Fibroblast of pulmonary artery (primary cell): ENCODE data around the gene GPR151.
A peak's percentile ranks its signal among the peaks of the same experiment; 100 is the strongest.

ENCODE experiments used
- DNase-seq: peaks from one replicate; pipeline ENCODE4 v3.0.0-alpha.2; 2010; ENCODE audit warnings: low read depth
- H3K4me3 ChIP-seq: replicated peaks from 2 replicates; pipeline ENCODE4 v1.5.1; 2011; ENCODE audit warnings: low read depth, mild to moderate bottlenecking, control low read depth, low read length, moderate library complexity
- TF ChIP-seq, protein P1 (sequence below): IDR thresholded peaks from 2 replicates; pipeline ENCODE4 v1.5.1; 2011; ENCODE audit warnings: mild to moderate bottlenecking, control low read depth, low read length, inconsistent platforms; ENCODE audit errors: missing control alignments

Gene GPR151

DNA sequence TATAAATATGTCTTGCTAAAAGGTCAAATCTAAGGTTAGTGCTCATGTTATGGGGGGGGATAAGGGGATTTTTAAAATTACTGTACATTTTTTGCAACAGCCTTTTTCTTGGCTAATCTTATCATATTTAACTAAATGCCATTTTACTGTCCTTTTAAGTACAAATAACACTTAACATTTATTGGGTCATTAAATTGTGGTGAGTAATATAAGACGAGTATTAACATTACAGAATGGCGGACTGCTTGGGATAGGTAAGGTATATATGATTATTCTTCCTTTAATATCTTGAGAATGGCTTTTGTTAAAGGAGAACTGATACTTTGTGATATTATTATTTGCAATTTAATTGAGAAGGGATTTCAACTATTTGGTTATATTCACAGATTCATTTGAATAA is 33.2 kb downstream of the GPR151 start:
- no peak overlapping the region for H3K4me3 ChIP-seq
- TF ChIP-seq, protein P1, sequence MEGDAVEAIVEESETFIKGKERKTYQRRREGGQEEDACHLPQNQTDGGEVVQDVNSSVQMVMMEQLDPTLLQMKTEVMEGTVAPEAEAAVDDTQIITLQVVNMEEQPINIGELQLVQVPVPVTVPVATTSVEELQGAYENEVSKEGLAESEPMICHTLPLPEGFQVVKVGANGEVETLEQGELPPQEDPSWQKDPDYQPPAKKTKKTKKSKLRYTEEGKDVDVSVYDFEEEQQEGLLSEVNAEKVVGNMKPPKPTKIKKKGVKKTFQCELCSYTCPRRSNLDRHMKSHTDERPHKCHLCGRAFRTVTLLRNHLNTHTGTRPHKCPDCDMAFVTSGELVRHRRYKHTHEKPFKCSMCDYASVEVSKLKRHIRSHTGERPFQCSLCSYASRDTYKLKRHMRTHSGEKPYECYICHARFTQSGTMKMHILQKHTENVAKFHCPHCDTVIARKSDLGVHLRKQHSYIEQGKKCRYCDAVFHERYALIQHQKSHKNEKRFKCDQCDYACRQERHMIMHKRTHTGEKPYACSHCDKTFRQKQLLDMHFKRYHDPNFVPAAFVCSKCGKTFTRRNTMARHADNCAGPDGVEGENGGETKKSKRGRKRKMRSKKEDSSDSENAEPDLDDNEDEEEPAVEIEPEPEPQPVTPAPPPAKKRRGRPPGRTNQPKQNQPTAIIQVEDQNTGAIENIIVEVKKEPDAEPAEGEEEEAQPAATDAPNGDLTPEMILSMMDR: no peak
- no peak for DNase-seq

DNA sequence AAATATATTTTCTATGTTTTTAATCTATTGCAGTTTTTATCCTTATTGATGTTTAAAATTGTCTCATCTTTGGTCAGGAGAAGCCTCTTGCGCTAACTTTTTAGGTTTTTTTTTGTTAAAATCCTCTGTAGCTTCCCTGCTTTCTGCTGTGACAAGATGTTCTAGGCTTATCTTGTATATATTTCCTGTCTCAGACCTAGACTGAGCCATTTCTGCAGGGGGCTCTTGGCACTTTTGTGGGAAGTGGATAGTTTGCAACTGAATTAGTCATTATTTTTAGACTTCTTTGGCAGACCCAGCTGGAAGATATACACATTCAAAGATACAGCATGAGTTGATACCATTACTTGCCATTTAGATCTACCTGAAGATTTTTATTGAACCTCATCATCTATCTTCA is 40.1 kb downstream of the GPR151 start:
- TF ChIP-seq, protein P1: no peak
- no peak overlapping the region for H3K4me3 ChIP-seq
- DNase-seq: peak; percentile 39

DNA sequence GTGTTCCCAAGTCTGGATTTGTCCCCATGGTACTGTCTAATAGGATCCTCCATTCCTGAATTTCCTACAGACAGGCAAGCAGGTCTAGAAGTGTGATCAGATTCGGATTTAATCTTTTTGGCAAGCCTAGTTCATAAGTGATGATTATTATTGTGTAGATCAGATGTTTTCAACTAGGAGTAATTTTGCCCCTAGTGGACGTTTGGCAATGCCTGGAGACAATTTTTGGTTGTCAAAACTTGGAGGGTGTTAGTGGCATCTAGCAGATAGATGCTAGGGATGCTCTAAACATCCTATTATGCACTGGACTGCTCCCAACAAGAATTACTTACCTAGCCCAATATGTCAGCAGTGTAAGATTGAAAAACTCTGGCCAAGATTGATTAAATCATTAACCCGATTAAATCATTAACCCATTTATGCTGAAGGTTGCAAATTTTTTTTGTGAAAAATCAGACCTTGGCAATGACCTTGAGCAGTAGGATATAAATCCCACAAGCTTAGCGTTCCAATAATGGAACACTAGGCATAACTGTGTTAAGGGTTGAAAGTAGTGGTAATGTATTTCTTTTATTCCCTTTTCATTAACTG is 40.7 kb downstream of the GPR151 start:
- peak; percentile 7 for DNase-seq
- TF ChIP-seq, protein P1: peak; percentile 49
- H3K4me3 ChIP-seq: no peak overlapping the region

DNA sequence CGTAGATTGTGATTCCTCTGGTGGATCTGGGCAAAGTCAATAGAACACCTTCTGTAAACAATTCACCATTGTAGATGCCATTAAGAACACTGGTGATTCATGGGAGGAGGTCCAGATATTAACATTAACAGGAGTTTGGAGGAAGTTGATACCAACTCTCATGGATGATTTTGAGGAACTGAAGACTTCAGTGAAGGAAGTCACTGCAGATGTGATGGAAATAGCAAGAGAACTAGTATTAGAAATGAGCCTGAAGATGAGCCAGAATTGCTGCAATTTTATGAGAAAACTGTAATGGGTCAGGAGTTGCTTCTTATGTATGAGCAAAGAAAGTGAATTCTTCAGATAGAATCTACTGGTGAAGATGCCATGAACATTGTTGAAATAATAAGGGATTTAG is 41.9 kb downstream of the GPR151 start:
- no peak for DNase-seq
- TF ChIP-seq, protein P1: no peak
- H3K4me3 ChIP-seq: no peak overlapping the region

DNA sequence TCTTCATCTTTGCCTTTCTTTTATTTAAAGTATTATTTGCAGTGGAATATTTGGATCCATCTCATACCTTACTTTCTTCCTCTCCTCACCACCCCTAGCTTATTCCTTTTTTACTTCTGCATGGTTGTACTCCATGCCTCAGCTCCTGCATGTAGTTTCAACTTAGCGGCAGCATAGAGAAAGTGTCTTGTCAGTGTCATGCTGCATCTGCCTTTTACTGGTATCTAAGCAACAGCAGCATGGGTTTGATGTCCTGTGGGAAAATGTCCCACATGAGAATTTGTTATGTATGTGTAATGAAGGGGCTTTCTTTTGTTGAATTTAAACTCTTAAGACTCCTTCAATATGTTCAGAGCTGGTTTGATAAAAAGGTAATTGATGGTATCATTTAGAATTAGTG is 48.2 kb downstream of the GPR151 start:
- TF ChIP-seq, protein P1: no peak
- H3K4me3 ChIP-seq: no peak overlapping the region
- no peak for DNase-seq

DNA sequence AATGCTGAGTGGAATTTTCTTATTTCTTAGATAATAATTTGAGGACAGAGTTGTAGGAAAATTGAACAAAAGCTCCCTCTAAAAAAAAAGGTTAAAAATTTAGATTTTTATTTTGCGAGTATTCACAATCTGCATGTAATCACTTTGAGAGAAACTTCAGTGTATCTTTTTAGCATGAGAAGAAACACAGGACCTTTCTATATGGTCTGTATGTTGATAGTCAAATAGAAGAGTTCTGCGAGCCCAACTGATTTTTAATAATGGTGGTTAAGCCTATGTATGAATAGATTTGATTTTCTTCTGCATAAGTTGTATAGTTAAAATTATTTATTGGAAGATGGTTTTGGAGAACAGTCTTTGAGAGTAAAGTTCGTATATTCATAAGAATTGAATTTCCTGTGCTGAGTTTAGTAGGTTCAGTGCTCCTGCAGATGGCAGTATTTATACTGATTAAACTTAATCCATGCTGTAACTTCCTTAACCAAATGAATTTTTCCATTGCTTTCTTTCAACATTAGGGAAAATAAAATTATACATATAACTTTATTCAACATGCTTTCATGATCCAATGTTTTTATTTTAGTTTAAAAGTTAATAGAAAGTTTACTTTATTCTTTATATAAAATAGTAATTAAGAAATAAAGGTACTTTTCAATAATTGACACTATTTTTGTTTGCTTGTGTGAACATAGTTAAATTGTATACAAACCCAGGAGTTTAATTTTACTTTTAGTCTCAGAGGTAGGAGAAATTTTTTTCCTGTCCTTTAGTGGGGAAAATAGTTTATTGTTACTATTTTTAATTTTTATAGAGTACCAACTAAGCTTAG is 49.3 kb downstream of the GPR151 start:
- TF ChIP-seq, protein P1: peak; percentile 68
- H3K4me3 ChIP-seq: no peak overlapping the region
- peak; percentile 54 for DNase-seq
